GM12878 (cell line): ENCODE measurements around the gene SSH2. TPM values are rescaled to one million over a fixed set of nuclear protein-coding genes. Genes with fewer than 3 reads are reported as not detected.

ENCODE experiments used
- ATAC-seq: fragments of 200-7000 bp; cut with Tn5 transposase; 3 replicates; pipeline ENCODE4 v1.9.1; 2020; ENCODE audit warnings: mild to moderate bottlenecking, moderate library complexity
- BruUV-seq: library from RNA; stranded (reverse); fragments of 400-500 nt; replicated peaks from 2 replicates; lab custom pipeline; 2021; lab: Mats Ljungman, UMichigan
- CTCF ChIA-PET: fragments of 300-600 bp; sonication (Branson Sonifier 250); formaldehyde crosslinking; extraction: SDS; loops from one replicate; lab custom pipeline; 2021; ENCODE audit warnings: inconsistent platforms; lab: Yijun Ruan, JAX
- POLR2A ChIA-PET: fragments of 350-600 bp; formaldehyde crosslinking; extraction: SDS; loops from one replicate; lab custom pipeline; 2021; ENCODE audit warnings: inconsistent platforms; lab: Charles Lee
- RAD21 ChIA-PET: fragments of 300-600 bp; sonication (Branson Sonifier 250); formaldehyde crosslinking; loops from one replicate; lab custom pipeline; 2023; ENCODE audit warnings: antibody characterized with exemption; ENCODE audit not compliant: unreplicated experiment; lab: Charles Lee
- SMC1A ChIA-PET: fragments of 300-600 bp; sonication (Branson Sonifier 250); formaldehyde crosslinking; loops from one replicate; lab custom pipeline; 2023; ENCODE audit not compliant: unreplicated experiment, uncharacterized antibody; lab: Charles Lee
- DNase-seq: peaks from one replicate; pipeline ENCODE4 v3.0.0-alpha.2; 2011; ENCODE audit warnings: low read depth, low spot score
- FAIRE-seq: peaks from 3 replicates; lab custom pipeline; 2011; peaks lifted over from hg19 to GRCh38; lab: Jason Lieb, UNC
- H2AFZ ChIP-seq: 2 replicates; pipeline ENCODE4 v1.6.0; 2011; ENCODE audit warnings: low read depth, low read length, control low read depth; ENCODE audit not compliant: control insufficient read depth
- H3K27ac ChIP-seq: 2 replicates; pipeline ENCODE4 v1.5.1; 2011; ENCODE audit warnings: control low read depth; ENCODE audit not compliant: control insufficient read depth, insufficient read depth
- H3K27me3 ChIP-seq, 2 experiments: replicated peaks in 1 of 2; 2 replicates each; pipeline versions ENCODE4 v1.6.0 to v1.6.1; 2011; ENCODE audit warnings: low read length in 1 of 2; ENCODE audit not compliant: control insufficient read depth in 2 of 2, insufficient read depth in 2 of 2
- H3K36me3 ChIP-seq, 2 experiments: 2 replicates each; pipeline ENCODE4 v1.5.1; 2011; ENCODE audit warnings: low read length in 1 of 2; ENCODE audit not compliant: control insufficient read depth in 2 of 2, insufficient read depth in 2 of 2
- H3K4me1 ChIP-seq: 2 replicates; pipeline ENCODE4 v1.6.1; 2011; ENCODE audit warnings: mild to moderate bottlenecking, low read length, moderate library complexity, mixed read lengths; ENCODE audit not compliant: control insufficient read depth, insufficient read depth
- H3K4me2 ChIP-seq: 2 replicates; pipeline ENCODE4 v1.6.0; 2011; ENCODE audit warnings: control low read depth; ENCODE audit not compliant: control insufficient read depth, insufficient read depth
- H3K4me3 ChIP-seq: fragments of 200-600 bp; sonication (generic); 2 replicates; pipeline ENCODE4 v1.5.1; 2016
- H3K79me2 ChIP-seq: 2 replicates; pipeline ENCODE4 v1.6.0; 2011; ENCODE audit warnings: low read length; ENCODE audit not compliant: control insufficient read depth, insufficient read depth
- H3K9ac ChIP-seq: 2 replicates; pipeline ENCODE4 v1.8.0; 2011; ENCODE audit warnings: low read length, control low read depth, mixed read lengths; ENCODE audit not compliant: control insufficient read depth, insufficient read depth
- H3K9me3 ChIP-seq: replicated peaks from 3 replicates; pipeline ENCODE4 v1.5.1; 2011; ENCODE audit warnings: mild to moderate bottlenecking, low read length; ENCODE audit not compliant: control insufficient read depth, insufficient read depth
- H4K20me1 ChIP-seq: 2 replicates; pipeline ENCODE4 v1.6.0; 2011; ENCODE audit not compliant: control insufficient read depth, insufficient read depth
- NFIC ChIP-seq: IDR thresholded peaks from 2 replicates; pipeline ENCODE4 v1.6.1; 2012; ENCODE audit warnings: low read depth, mild to moderate bottlenecking, inconsistent platforms, low read length, moderate library complexity
- YY1 ChIP-seq: IDR thresholded peaks from 2 replicates; pipeline ENCODE4 v1.6.1; 2011; ENCODE audit warnings: low read depth, mild to moderate bottlenecking, low read length
- WGBS: methylation state at CpG from one replicate; pipeline ENCODE4 v1.1.6; 2016; ENCODE audit warnings: low lambda C conversion rate; ENCODE audit not compliant: insufficient replicate concordance, insufficient coverage; ENCODE audit errors: missing lambda C conversion rate; 5-methylcytosine and 5-hydroxymethylcytosine counted together
- in situ Hi-C: fragments of 300-500 bp; cut with MboI; formaldehyde crosslinking; loops from 9 replicates; pipeline ENCODE4 v1.14.3; 2018; ENCODE audit warnings: mixed read lengths
- intact Hi-C: fragments of 100-400 bp; cut with micrococcal nuclease; formaldehyde crosslinking; loops from one replicate; pipeline ENCODE4 v1.14.2; 2022; ENCODE audit not compliant: unreplicated experiment
- polyA plus RNA-seq, 11 experiments: library from polyadenylated mRNA; depleted of rRNA in 4 of 11; unstranded in 6 of 11; stranded (reverse) in 5 of 11; fragments of >200 nt; fragmentation: Nextera tagmentation in 4 of 11; fragmentation: Illumina TruSeq in 1 of 11; extraction: Ambion mirVana in 4 of 11; extraction: Trizol in 1 of 11; gene quantifications; 1 replicate in 1 of 11; 2 replicates in 10 of 11; pipeline versions ENCODE4 v1.2.1 to v1.2.3, GENCODE V29; 2011 to 2016; ENCODE audit warnings: inconsistent platforms in 2 of 11, missing spikeins in 2 of 11, low read depth in 1 of 11
- total RNA-seq, 4 experiments: library from RNA; depleted of rRNA in 3 of 4; stranded (reverse); fragments of >200 nt in 3 of 4; fragmentation: Illumina TruSeq in 1 of 4; extraction: Trizol in 1 of 4; gene quantifications; 2 replicates each; pipeline versions ENCODE4 v1.2.1 to v1.2.3, GENCODE V29; 2013 to 2021
- TF ChIP-seq, protein P1 (sequence below): fragments of 450-650 bp; IDR thresholded peaks from 2 replicates; pipeline ENCODE4 v1.6.1; 2018; ENCODE audit warnings: borderline replicate concordance, mild to moderate bottlenecking; ENCODE audit not compliant: partially characterized antibody
- TF ChIP-seq, protein P2 (sequence below): fragments of 450-650 bp; IDR thresholded peaks from 2 replicates; pipeline ENCODE4 v1.6.1; 2017; ENCODE audit warnings: borderline replicate concordance
- TF ChIP-seq, protein P3 (sequence below): fragments of 450-650 bp; IDR thresholded peaks from 2 replicates; pipeline ENCODE4 v1.6.1; 2018; ENCODE audit warnings: mild to moderate bottlenecking, low read depth, moderate library complexity; ENCODE audit not compliant: partially characterized antibody

SSH2 gene
- total and polyA plus RNA-seq, 10 of the 15 experiments (the other 5 are each of a cell fraction or from before 2014, with no cell fraction given): 9.3 to 65.9 (median 34.0) TPM

DNA sequence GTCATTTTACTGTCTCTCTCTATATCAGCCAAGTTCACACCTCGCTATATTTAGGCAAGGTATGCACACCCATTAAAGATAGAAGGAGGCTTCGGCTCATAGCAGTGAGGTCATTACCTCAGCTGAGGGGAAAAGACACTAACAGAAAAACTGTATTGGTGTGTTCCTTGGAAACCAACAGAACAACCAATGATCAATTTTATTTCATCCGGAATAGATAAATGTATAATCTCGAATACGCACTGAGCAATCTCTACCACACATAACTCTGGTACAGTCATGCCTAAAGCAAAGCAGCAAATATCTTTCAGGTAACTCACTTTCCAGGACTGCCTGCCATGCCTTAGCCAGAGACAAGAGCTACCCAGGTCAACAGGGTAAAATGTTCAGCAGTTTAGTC lies 197.4 kb downstream of the SSH2 start:
- FAIRE-seq: no peak
- no TSS peak for BruUV-seq
- intact Hi-C loops: no loop called here
- H3K27me3 ChIP-seq: no peaks in the 10 kb centered on the region
- H3K4me1 ChIP-seq: no peaks in the 10 kb centered on the region; the same call in 1 of the 2 replicates
- no peak overlapping the region for H3K9ac ChIP-seq
- H2AFZ ChIP-seq: no peak overlapping the region
- TF ChIP-seq, protein P1, sequence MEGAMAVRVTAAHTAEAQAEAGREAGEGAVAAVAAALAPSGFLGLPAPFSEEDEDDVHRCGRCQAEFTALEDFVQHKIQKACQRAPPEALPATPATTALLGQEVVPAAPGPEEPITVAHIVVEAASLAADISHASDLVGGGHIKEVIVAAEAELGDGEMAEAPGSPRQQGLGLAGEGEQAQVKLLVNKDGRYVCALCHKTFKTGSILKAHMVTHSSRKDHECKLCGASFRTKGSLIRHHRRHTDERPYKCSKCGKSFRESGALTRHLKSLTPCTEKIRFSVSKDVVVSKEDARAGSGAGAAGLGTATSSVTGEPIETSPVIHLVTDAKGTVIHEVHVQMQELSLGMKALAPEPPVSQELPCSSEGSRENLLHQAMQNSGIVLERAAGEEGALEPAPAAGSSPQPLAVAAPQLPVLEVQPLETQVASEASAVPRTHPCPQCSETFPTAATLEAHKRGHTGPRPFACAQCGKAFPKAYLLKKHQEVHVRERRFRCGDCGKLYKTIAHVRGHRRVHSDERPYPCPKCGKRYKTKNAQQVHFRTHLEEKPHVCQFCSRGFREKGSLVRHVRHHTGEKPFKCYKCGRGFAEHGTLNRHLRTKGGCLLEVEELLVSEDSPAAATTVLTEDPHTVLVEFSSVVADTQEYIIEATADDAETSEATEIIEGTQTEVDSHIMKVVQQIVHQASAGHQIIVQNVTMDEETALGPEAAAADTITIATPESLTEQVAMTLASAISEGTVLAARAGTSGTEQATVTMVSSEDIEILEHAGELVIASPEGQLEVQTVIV: no peak
- no peak for TF ChIP-seq YY1
- TF ChIP-seq, all 136 proteins: peak for 0
- ChIA-PET POLR2A (interaction anchor here (0.9 to 2.0 kb wide), 6 partner anchors 10 to 28 kb away, joined by 3 to 9 read pairs (median 4); no protein-coding TSS in a partner anchor), CTCF (interaction anchor here (1.2 to 1.8 kb wide), 3 partner anchors 14 to 115 kb away, joined by 3 to 12 read pairs (median 3); no protein-coding TSS in a partner anchor), RAD21 (interaction anchor here (0.5 to 2.0 kb wide), 10 partner anchors 10 to 231 kb away, joined by 3 to 9 read pairs (median 4); no protein-coding TSS in a partner anchor), SMC1A (interaction anchor here (0.7 to 2.7 kb wide), 16 partner anchors 9 to 78 kb away, joined by 3 to 29 read pairs (median 4); no protein-coding TSS in a partner anchor)
- Histone ChIP-seq H3K79me2 (peaks cover 34% of the 10 kb centered on the region), H3K36me3 (peaks cover 0 to 5% of the 10 kb centered on the region in 2 experiments; a peak in 2 of 4 replicates), H3K27ac (no peak overlapping the region; the same call in 1 of the 2 replicates), H3K4me2 (no peak overlapping the region), H4K20me1 (no peaks in the 10 kb centered on the region), H3K4me3 (no peak overlapping the region), H3K9me3 (peaks cover 8% of the 10 kb centered on the region)
- WGBS: 99% methylated on average over 5 of the region's 5 CpGs
- no peak for DNase-seq
- in situ Hi-C loops: no loop called here
- no peak for ATAC-seq

DNA sequence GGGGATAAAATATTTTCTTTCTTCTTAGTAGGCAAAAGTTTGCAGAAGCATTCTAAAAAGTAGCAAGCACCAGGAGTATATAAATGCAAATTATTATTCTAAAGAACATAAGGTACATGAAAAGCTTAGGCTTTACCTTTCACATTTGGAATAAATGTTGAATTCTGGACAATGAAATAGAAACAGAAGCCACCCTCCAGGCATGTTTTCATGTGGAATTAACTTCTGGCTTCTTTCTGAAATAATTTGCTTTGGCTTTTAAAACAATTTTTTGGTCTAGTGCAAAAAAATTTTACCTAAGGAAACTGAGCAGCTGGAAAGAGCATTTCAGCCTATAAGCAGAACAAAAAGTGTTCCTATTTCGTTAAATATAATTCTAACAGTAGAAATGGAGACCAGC lies 197.8 kb downstream of the SSH2 start:
- no TSS peak for BruUV-seq
- Histone ChIP-seq H2AFZ (no peak overlapping the region), H3K4me3 (no peak overlapping the region), H3K4me1 (peaks cover 4% of the 10 kb centered on the region), H3K79me2 (peaks cover 38% of the 10 kb centered on the region), H3K9ac (no peak overlapping the region), H3K4me2 (no peak overlapping the region), H3K27me3 (no peaks in the 10 kb centered on the region), H4K20me1 (no peaks in the 10 kb centered on the region), H3K27ac (no peak overlapping the region), H3K9me3 (peaks cover 8% of the 10 kb centered on the region), H3K36me3 (peaks cover 0 to 5% of the 10 kb centered on the region in 2 experiments; a peak in 2 of 4 replicates)
- CTCF ChIA-PET: interaction anchor here (1.2 to 1.8 kb wide), 3 partner anchors 15 to 115 kb away, joined by 3 to 12 read pairs (median 3); no protein-coding TSS in a partner anchor
- WGBS: 91% methylated on average over 1 of the region's 1 CpG
- in situ Hi-C loops: no loop called here
- intact Hi-C loops: no loop called here
- RAD21 ChIA-PET: interaction anchor here (0.5 to 2.0 kb wide), 5 partner anchors 10 to 230 kb away, joined by 3 to 9 read pairs (median 4); no protein-coding TSS in a partner anchor
- POLR2A ChIA-PET: interaction anchor here (1.1 to 2.0 kb wide), 2 partner anchors 9 to 28 kb away, joined by 3 to 9 read pairs; no protein-coding TSS in a partner anchor
- no peak for DNase-seq
- SMC1A ChIA-PET: interaction anchor here (1.2 to 2.7 kb wide), 10 partner anchors 9 to 67 kb away, joined by 3 to 29 read pairs (median 5); no protein-coding TSS in a partner anchor
- no peak for ATAC-seq
- FAIRE-seq: no peak
- TF ChIP-seq, protein P2, sequence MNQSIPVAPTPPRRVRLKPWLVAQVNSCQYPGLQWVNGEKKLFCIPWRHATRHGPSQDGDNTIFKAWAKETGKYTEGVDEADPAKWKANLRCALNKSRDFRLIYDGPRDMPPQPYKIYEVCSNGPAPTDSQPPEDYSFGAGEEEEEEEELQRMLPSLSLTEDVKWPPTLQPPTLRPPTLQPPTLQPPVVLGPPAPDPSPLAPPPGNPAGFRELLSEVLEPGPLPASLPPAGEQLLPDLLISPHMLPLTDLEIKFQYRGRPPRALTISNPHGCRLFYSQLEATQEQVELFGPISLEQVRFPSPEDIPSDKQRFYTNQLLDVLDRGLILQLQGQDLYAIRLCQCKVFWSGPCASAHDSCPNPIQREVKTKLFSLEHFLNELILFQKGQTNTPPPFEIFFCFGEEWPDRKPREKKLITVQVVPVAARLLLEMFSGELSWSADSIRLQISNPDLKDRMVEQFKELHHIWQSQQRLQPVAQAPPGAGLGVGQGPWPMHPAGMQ: no peak
- no peak for TF ChIP-seq NFIC
- TF ChIP-seq, protein P3, sequence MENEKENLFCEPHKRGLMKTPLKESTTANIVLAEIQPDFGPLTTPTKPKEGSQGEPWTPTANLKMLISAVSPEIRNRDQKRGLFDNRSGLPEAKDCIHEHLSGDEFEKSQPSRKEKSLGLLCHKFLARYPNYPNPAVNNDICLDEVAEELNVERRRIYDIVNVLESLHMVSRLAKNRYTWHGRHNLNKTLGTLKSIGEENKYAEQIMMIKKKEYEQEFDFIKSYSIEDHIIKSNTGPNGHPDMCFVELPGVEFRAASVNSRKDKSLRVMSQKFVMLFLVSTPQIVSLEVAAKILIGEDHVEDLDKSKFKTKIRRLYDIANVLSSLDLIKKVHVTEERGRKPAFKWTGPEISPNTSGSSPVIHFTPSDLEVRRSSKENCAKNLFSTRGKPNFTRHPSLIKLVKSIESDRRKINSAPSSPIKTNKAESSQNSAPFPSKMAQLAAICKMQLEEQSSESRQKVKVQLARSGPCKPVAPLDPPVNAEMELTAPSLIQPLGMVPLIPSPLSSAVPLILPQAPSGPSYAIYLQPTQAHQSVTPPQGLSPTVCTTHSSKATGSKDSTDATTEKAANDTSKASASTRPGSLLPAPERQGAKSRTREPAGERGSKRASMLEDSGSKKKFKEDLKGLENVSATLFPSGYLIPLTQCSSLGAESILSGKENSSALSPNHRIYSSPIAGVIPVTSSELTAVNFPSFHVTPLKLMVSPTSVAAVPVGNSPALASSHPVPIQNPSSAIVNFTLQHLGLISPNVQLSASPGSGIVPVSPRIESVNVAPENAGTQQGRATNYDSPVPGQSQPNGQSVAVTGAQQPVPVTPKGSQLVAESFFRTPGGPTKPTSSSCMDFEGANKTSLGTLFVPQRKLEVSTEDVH: no peak
